ENCODE measurements around the gene CACNG7.
A peak's percentile ranks its signal among the peaks of the same experiment; 100 is the strongest.

CACNG7 gene

DNA sequence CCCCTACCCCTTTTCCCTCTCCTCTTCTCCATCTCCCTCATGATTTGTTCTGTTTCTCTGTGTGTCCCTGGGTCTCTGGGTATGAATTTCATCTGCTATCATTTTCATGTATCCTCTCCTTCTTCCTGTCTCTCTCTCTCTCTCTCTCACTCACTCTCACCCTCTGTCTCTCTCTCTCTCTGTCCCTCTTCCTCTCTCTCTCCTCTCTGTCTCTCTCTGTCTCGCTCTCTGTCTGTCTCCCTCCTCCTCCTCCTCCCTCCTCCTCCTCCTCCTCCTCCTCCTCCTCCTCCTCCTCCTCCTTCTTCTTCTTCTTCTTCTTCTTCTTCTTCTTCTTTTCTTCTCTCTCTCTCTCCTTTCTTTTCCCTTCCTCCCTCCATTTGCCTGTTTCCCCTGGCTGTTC is 3.3 kb upstream of the CACNG7 start:
- no peak overlapping the region for H2AFZ ChIP-seq
- H3K4me3 ChIP-seq (ENCODE audit: low read depth, low read length): no peak overlapping the region
- H3K9ac ChIP-seq: no peak overlapping the region
- H3K79me2 ChIP-seq: no peaks in the 10 kb centered on the region
- no peaks in the 10 kb centered on the region for H3K9me3 ChIP-seq (ENCODE audit: control insufficient read depth, low read length)
- no peak overlapping the region for H3K4me2 ChIP-seq (ENCODE audit: low read length)
- TF ChIP-seq, protein P1, sequence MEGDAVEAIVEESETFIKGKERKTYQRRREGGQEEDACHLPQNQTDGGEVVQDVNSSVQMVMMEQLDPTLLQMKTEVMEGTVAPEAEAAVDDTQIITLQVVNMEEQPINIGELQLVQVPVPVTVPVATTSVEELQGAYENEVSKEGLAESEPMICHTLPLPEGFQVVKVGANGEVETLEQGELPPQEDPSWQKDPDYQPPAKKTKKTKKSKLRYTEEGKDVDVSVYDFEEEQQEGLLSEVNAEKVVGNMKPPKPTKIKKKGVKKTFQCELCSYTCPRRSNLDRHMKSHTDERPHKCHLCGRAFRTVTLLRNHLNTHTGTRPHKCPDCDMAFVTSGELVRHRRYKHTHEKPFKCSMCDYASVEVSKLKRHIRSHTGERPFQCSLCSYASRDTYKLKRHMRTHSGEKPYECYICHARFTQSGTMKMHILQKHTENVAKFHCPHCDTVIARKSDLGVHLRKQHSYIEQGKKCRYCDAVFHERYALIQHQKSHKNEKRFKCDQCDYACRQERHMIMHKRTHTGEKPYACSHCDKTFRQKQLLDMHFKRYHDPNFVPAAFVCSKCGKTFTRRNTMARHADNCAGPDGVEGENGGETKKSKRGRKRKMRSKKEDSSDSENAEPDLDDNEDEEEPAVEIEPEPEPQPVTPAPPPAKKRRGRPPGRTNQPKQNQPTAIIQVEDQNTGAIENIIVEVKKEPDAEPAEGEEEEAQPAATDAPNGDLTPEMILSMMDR (IDR thresholded peaks at IDR 0.05): no peak
- H3K27ac ChIP-seq: no peak overlapping the region
- H3K27me3 ChIP-seq (ENCODE audit: control insufficient read depth, insufficient read depth, low read length): peaks cover 7% of the 10 kb centered on the region
- H3K4me1 ChIP-seq: peaks cover 9% of the 10 kb centered on the region
- H3K36me3 ChIP-seq (ENCODE audit: control insufficient read depth, insufficient read depth, low read length): no peaks in the 10 kb centered on the region

DNA sequence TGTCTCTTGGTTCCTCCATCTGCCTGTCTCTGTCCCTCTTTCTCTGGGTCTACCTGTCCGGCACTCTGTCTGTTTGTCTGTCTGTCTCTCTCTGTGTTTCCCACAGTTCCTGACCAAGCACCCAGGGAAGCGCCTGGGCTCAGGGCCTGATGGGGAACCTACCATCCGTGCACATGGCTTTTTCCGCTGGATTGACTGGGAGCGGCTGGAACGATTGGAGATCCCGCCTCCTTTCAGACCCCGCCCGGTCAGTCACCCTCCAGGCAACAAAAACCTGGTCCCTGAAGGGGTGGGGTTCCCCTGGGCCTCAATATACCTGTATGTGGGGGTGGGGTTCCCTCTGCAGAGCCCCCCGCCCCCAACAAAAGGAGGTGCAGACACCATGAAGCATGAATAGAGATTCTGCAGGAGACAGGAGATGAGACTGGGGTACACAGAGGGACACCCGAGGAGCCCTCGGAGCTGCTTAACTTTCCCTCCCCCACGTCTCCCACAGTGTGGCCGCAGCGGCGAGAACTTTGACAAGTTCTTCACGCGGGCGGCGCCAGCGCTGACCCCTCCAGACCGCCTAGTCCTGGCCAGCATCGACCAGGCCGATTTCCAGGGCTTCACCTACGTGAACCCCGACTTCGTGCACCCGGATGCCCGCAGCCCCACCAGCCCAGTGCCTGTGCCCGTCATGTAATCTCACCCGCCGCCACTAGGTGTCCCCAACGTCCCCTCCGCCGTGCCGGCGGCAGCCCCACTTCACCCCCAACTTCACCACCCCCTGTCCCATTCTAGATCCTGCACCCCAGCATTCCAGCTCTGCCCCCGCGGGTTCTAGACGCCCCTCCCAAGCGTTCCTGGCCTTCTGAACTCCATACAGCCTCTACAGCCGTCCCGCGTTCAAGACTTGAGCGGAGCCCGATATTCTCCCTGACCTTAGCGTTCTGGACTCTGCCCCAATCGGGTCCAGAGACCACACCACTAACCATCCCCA is 2.6 kb upstream of the CACNG7 start:
- H3K4me2 ChIP-seq (ENCODE audit: low read length): no peak overlapping the region

DNA sequence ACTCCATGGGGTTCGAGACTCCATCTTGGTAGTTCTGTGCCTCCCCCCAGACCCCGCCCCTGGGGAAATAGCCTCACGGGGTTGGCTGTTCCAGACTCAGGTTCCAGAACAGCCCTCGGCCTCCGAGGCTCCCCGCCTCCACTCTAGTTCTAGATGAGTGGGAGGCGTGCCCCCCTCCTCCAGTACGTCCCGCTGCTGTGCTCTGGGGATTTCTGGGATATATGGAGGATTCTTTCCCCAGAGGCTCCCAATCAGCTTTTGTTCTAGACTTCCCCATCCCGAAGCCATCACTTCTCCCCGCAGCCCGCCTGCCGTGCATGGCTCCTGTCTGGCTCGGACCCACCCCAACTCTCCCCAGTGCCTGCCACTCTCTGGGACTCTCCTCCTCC is 1.9 kb upstream of the CACNG7 start:
- no peak overlapping the region for H2AFZ ChIP-seq
- H3K79me2 ChIP-seq: no peaks in the 10 kb centered on the region
- H3K4me3 ChIP-seq (ENCODE audit: low read depth, low read length): no peak overlapping the region
- H3K27ac ChIP-seq: no peak overlapping the region
- H3K9me3 ChIP-seq (ENCODE audit: control insufficient read depth, low read length): no peaks in the 10 kb centered on the region
- no peak overlapping the region for H3K4me2 ChIP-seq (ENCODE audit: low read length)
- H3K36me3 ChIP-seq (ENCODE audit: control insufficient read depth, insufficient read depth, low read length): no peaks in the 10 kb centered on the region
- TF ChIP-seq, protein P1 (IDR thresholded peaks at IDR 0.05): no peak
- peaks cover 9% of the 10 kb centered on the region for H3K4me1 ChIP-seq
- peaks cover 7% of the 10 kb centered on the region for H3K27me3 ChIP-seq (ENCODE audit: control insufficient read depth, insufficient read depth, low read length)
- no peak overlapping the region for H3K9ac ChIP-seq

More for the DNA sequence above, 2.6 kb upstream of the CACNG7 start:
- H3K9ac ChIP-seq: no peak overlapping the region
- no peaks in the 10 kb centered on the region for H3K36me3 ChIP-seq (ENCODE audit: control insufficient read depth, insufficient read depth, low read length)
- H3K27ac ChIP-seq: no peak overlapping the region
- peak overlapping the region; percentile 44 for H2AFZ ChIP-seq
- H3K27me3 ChIP-seq (ENCODE audit: control insufficient read depth, insufficient read depth, low read length): peaks cover 7% of the 10 kb centered on the region
- H3K4me1 ChIP-seq: peaks cover 9% of the 10 kb centered on the region
- no peaks in the 10 kb centered on the region for H3K9me3 ChIP-seq (ENCODE audit: control insufficient read depth, low read length)
- H3K4me3 ChIP-seq (ENCODE audit: low read depth, low read length): no peak overlapping the region
- H3K79me2 ChIP-seq: no peaks in the 10 kb centered on the region
- TF ChIP-seq, protein P1 (IDR thresholded peaks at IDR 0.05): peak; percentile 90

DNA sequence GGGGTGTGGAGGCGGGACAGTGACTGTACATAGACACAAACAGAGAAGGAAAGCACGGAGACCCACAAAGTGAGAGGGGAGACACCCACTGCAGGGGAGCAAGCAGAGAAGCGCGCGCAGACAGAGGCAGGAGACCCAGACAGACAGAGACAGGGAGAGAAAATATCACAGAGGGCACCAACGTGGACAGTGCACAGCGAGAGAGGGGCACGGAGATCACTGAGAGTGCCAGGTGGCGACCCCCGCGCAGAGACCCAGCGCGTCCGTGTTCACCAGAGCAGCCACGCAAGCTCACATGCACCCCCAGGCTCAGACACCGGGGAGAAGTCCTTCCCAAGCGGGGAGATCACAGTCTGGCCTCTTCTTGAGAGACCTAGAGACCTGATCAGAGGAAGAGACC is 1.4 kb upstream of the CACNG7 start:
- no peak overlapping the region for H3K9ac ChIP-seq
- TF ChIP-seq, protein P1 (IDR thresholded peaks at IDR 0.05): no peak
- peaks cover 7% of the 10 kb centered on the region for H3K27me3 ChIP-seq (ENCODE audit: control insufficient read depth, insufficient read depth, low read length)
- no peaks in the 10 kb centered on the region for H3K79me2 ChIP-seq
- no peaks in the 10 kb centered on the region for H3K9me3 ChIP-seq (ENCODE audit: control insufficient read depth, low read length)
- no peak overlapping the region for H3K4me2 ChIP-seq (ENCODE audit: low read length)
- H3K4me3 ChIP-seq (ENCODE audit: low read depth, low read length): no peak overlapping the region
- H2AFZ ChIP-seq: peak overlapping the region; percentile 70
- H3K36me3 ChIP-seq (ENCODE audit: control insufficient read depth, insufficient read depth, low read length): no peaks in the 10 kb centered on the region
- H3K4me1 ChIP-seq: peaks cover 9% of the 10 kb centered on the region
- no peak overlapping the region for H3K27ac ChIP-seq
